Uterus (tissue), 4 donors: ENCODE measurements around the gene TWSG1. TPM values are rescaled to one million over a fixed set of nuclear protein-coding genes. Genes with fewer than 3 reads are reported as not detected.

Experiments used
- DNase-seq, 2 donors: peaks; one replicate each; pipeline ENCODE4 v3.0.0-alpha.2; 2019 to 2020
- H3K27ac ChIP-seq, 2 donors: fragments of 200-600 bp; sonication (generic); 1 replicate in 1 of 2; 2 replicates in 1 of 2; pipeline ENCODE4 v1.5.1; 2016 to 2018
- H3K27me3 ChIP-seq, 2 donors: fragments of 200-600 bp; sonication (generic); one replicate each; pipeline ENCODE4 v1.5.1; 2018 to 2019; ENCODE audit warnings: control low read depth in 1 of 2
- H3K36me3 ChIP-seq, 2 donors: fragments of 200-600 bp; sonication (generic); one replicate each; pipeline ENCODE4 v1.5.1; 2019; ENCODE audit warnings: control low read depth in 1 of 2
- H3K4me1 ChIP-seq, 2 donors: fragments of 200-600 bp; sonication (generic); one replicate each; pipeline ENCODE4 v1.5.1; 2018 to 2019; ENCODE audit warnings: control low read depth in 1 of 2
- H3K4me3 ChIP-seq, 2 donors: fragments of 200-600 bp; sonication (generic); 1 replicate in 1 of 2; 2 replicates in 1 of 2; pipeline ENCODE4 v1.5.1; 2018 to 2019; ENCODE audit warnings: mild to moderate bottlenecking in 1 of 2
- H3K9me3 ChIP-seq, 2 donors: fragments of 200-600 bp; sonication (generic); one replicate each; pipeline ENCODE4 v1.5.1; 2019; ENCODE audit warnings: control low read depth in 1 of 2
- CTCF ChIP-seq, 4 experiments: fragments of 200-600 bp in 2 of 4; fragments of 450-650 bp in 2 of 4; sonication (generic) in 2 of 4; IDR thresholded peaks; one replicate each; pipeline ENCODE4 v1.5.1; 2016 to 2019; ENCODE audit warnings: antibody characterized with exemption in 4 of 4, mild to moderate bottlenecking in 2 of 4, moderate library complexity in 1 of 4
- POLR2A ChIP-seq, 2 donors: fragments of 450-650 bp; IDR thresholded peaks; one replicate each; pipeline ENCODE4 v1.6.1; 2016; ENCODE audit warnings: antibody characterized with exemption in 2 of 2, mild to moderate bottlenecking in 1 of 2, moderate library complexity in 1 of 2
- intact Hi-C: fragments of 100-400 bp; cut with DNase I; formaldehyde crosslinking; loops from one replicate; pipeline ENCODE4 v1.15.1; 2023; ENCODE audit warnings: low total_unique reads
- total RNA-seq, 4 donors: library from RNA; depleted of rRNA in 3 of 4; stranded (reverse); fragments of >200 nt in 3 of 4; gene quantifications; one replicate each; pipeline versions ENCODE4 v1.1.0 to v1.2.4, GENCODE V29; 2014 to 2023
- donor health status: DM: yes; HTN: yes; CAD: no.

Gene TWSG1
- total RNA-seq, 4 donors from 2014 or later: 47.6 to 198 (median 61.0) TPM

GRCh38 chr18:9319333-9319732 lies 15.2 kb upstream of the TWSG1 start:
- H3K27ac ChIP-seq: no peak overlapping the region
- no peaks in the 10 kb centered on the region for H3K36me3 ChIP-seq
- no peaks in the 10 kb centered on the region for H3K4me1 ChIP-seq
- H3K4me3 ChIP-seq: no peak overlapping the region
- H3K9me3 ChIP-seq: no peaks in the 10 kb centered on the region
- DNase-seq: no peak
- TF ChIP-seq POLR2A (IDR thresholded peaks at IDR 0.05) (no peak), CTCF (IDR thresholded peaks at IDR 0.05) (no peak)
- intact Hi-C loops: no loop called here
- no peaks in the 10 kb centered on the region for H3K27me3 ChIP-seq

GRCh38 chr18:9321017-9321452 lies 13.5 kb upstream of the TWSG1 start:
- DNase-seq: no peak
- H3K27me3 ChIP-seq: no peaks in the 10 kb centered on the region
- no peak for TF ChIP-seq POLR2A (IDR thresholded peaks at IDR 0.05)
- no peak for TF ChIP-seq CTCF (IDR thresholded peaks at IDR 0.05)
- H3K27ac ChIP-seq: no peak overlapping the region
- intact Hi-C loops: no loop called here
- H3K36me3 ChIP-seq: no peaks in the 10 kb centered on the region
- H3K4me1 ChIP-seq: no peaks in the 10 kb centered on the region
- H3K9me3 ChIP-seq: no peaks in the 10 kb centered on the region
- H3K4me3 ChIP-seq: no peak overlapping the region

DNA sequence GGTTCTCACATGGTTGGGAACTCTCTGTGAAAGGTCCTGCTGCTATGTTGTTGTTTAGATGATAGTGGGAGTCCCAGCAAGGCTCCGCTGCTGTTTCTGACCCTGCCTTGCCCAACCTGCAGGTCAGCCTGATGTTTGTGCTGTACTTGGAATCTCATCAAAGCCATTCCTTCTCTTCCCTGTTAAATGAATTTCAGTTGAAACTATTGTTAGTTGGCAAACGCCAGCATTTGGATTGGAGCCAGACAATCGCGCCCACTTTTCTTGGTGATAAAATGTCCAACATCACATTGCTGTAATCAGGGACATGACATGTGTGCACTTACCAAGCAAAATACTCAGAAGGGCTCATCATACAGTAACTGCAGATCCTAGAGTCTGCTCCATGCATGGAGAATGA lies 12.8 kb upstream of the TWSG1 start:
- intact Hi-C loops: no loop called here

DNA sequence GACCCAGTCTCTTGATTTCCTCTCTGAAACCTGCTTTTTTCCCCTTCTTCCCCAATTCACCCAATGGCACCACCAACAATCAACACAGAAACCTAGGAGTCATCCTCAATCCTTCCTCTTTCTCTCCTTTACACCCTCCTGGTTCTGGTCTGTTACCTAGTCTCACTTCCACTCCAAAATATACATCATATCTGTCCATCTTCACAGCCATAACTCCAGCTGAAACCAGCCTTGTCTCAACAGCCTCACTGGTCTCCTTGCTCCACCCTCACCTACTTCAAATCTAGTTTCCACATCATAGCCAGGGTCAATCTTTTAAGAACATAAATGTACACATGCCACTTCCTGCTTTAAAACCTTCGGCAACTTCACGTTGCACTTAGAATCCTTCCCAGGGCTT lies 11.8 kb upstream of the TWSG1 start:
- H3K27me3 ChIP-seq: no peaks in the 10 kb centered on the region
- H3K27ac ChIP-seq: no peak overlapping the region
- no peaks in the 10 kb centered on the region for H3K4me1 ChIP-seq
- TF ChIP-seq CTCF (IDR thresholded peaks at IDR 0.05) (no peak), POLR2A (IDR thresholded peaks at IDR 0.05) (no peak)
- intact Hi-C loops: no loop called here
- H3K36me3 ChIP-seq: no peaks in the 10 kb centered on the region
- H3K4me3 ChIP-seq: no peak overlapping the region
- no peak for DNase-seq
- H3K9me3 ChIP-seq: no peaks in the 10 kb centered on the region

More for the DNA sequence above, 12.8 kb upstream of the TWSG1 start:
- H3K4me1 ChIP-seq: no peaks in the 10 kb centered on the region
- H3K27ac ChIP-seq: no peak overlapping the region
- no peaks in the 10 kb centered on the region for H3K36me3 ChIP-seq
- no peaks in the 10 kb centered on the region for H3K9me3 ChIP-seq
- TF ChIP-seq CTCF (IDR thresholded peaks at IDR 0.05) (no peak), POLR2A (IDR thresholded peaks at IDR 0.05) (no peak)
- no peak overlapping the region for H3K4me3 ChIP-seq
- H3K27me3 ChIP-seq: no peaks in the 10 kb centered on the region
- DNase-seq: no peak

DNA sequence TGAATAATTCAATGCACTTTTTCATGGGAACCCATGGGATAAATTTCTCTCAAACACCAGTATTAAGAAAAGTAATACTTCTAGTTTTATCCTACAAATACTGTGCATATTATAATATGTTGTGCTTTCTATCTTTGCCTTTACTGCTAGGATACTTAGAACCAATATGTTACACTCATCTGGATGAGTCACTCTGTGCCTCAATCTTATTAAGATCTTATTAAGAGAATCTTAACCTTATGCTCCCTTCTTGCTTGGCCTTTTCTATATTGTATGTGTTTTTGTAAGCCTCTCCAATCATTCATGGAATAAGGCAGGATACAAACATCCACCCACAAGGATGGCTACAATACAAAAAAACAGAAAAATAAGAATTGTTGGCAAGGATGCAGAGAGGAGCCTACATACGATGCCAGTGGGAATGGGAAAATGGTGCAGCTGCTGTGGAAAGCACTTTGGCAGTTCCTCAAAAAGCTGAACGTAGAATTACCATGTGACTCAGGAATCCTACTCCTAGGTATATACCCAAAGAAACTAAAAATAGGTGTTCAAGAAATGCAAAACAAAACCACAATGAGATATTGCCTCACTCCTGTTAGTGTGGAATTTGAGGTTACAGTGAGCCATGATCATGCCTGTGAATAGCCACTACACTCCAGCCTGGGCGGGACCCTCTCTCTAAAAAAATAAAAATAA lies 10.7 kb upstream of the TWSG1 start:
- no peaks in the 10 kb centered on the region for H3K27me3 ChIP-seq
- no peaks in the 10 kb centered on the region for H3K9me3 ChIP-seq
- H3K4me1 ChIP-seq: no peaks in the 10 kb centered on the region
- H3K4me3 ChIP-seq: no peak overlapping the region
- intact Hi-C loops: no loop called here
- no peaks in the 10 kb centered on the region for H3K36me3 ChIP-seq
- TF ChIP-seq POLR2A (IDR thresholded peaks at IDR 0.05) (no peak), CTCF (IDR thresholded peaks at IDR 0.05) (no peak)
- DNase-seq: no peak
- H3K27ac ChIP-seq: no peak overlapping the region
